ENCODE data around the gene CLECL1.
"Not testable (repeated sequence)": the region's sequence is repeated elsewhere in the genome, so short reads cannot be mapped to it uniquely, and the experiment has no call there.

The CLECL1 gene

GRCh38 chr12:9692909-9693308 lies 40.0 kb downstream of the CLECL1 start:
- no peak for DNase-seq

- peak; percentile 45 for DNase-seq
Measured at GRCh38 chr12:9687228-9687627, 45.7 kb downstream of the CLECL1 start.

DNA sequence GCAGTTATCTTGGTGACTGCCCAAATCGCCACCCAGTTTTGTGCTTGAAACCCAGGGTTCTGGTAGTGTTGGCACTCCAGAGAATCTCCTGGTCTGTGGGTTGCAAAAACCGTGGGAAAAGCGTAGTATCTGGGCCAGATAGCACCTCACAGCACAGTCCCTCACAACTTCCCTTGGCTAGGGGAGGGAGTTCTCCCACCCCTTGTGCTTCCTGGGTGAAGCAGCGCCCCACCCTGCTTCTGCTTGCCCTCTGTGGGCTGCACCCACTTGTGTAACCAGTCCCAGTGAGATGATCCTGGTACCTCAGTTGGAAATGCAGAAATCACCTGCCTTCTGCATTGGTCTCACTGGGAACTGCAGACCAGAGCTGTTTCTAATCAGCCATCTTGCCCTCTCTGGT lies 47.0 kb downstream of the CLECL1 start:
- DNase-seq: no peak

- peak; percentile 86 for DNase-seq
Measured at GRCh38 chr12:9685366-9685765, 47.5 kb downstream of the CLECL1 start.

GRCh38 chr12:9682949-9683348 lies 49.9 kb downstream of the CLECL1 start:
- DNase-seq: not testable (repeated sequence)

- not testable (repeated sequence) for DNase-seq
Measured at GRCh38 chr12:9682508-9682907, 50.4 kb downstream of the CLECL1 start.

DNA sequence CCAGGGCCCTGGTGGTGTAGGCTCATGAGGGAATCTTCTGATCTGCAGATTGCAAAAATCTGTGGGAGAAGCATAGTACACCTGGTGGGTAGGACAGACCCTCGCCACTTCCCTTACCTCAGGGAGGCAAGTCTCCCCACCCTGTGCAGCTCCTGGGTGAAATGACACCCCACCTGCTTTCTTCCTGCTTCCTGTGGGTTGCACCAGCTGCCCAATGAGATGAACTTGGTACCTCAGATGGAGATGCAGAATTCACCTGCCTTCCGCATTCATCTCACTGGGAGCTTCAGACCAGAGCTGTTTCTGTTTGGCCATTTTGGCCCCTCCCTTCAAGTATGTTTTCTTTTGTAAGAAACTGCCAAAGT lies 58.7 kb downstream of the CLECL1 start:
- no peak for DNase-seq

GRCh38 chr12:9673404-9674225 lies 59.3 kb downstream of the CLECL1 start:
- DNase-seq: peak; percentile 80

Data from hematopoietic multipotent progenitor cell treated with erythropoietin and hydrocortisone succinate and interleukin-3 and kit ligand, for 8 days (in vitro differentiated cells).